Measurements from ENCODE around the gene PCSK4. TPM values are rescaled to one million over a fixed set of nuclear protein-coding genes. Genes with fewer than 3 reads are reported as not detected.

PCSK4 gene
- total and polyA plus RNA-seq, 9 of the 15 experiments (the other 6 are each of a cell fraction or from before 2014, with no cell fraction given) = 0.01 to 9.1 (median 2.1) TPM; not detected in 1

- no peak for TF ChIP-seq MCM7 (IDR thresholded peaks at IDR 0.05)
- TF ChIP-seq RCOR1 (IDR thresholded peaks at IDR 0.05; ENCODE audit: borderline replicate concordance in 1 of 2, low read depth in 2 of 2, low read length in 2 of 2) = peak in 1 of 2 experiments; percentile 78; a peak in 2 of 4 replicates
- no peak; the same call in 1 of the 2 replicates for TF ChIP-seq MTA1 (IDR thresholded peaks at IDR 0.05; ENCODE audit: borderline replicate concordance)
- TF ChIP-seq POLR2G (IDR thresholded peaks at IDR 0.05; ENCODE audit: low read depth, low read length) = peak; percentile 100
- TF ChIP-seq IRF9 (tag; IDR thresholded peaks at IDR 0.05) = no peak
- peak; percentile 91 for TF ChIP-seq GTF2F1 (IDR thresholded peaks at IDR 0.05; ENCODE audit: low read depth, low read length)
- peak; percentile 84 for TF ChIP-seq CTCFL (IDR thresholded peaks at IDR 0.05; ENCODE audit: borderline replicate concordance, insufficient read depth, low read depth, low read length, poor library complexity, severe bottlenecking)
- no peak for TF ChIP-seq ZNF277 (CRISPR knock-in tag; IDR thresholded peaks at IDR 0.05; ENCODE audit: borderline replicate concordance)
- peak; percentile 86; the same call in 1 of the 2 replicates for TF ChIP-seq SRSF1 (IDR thresholded peaks at IDR 0.05; ENCODE audit: low read depth, low read length)
- peak; percentile 86; the same call in 1 of the 2 replicates for TF ChIP-seq PML (IDR thresholded peaks at IDR 0.05; ENCODE audit: low read length)
- 0 out of 2 replicates have a peak, but pooled peaks have one; percentile 35 for TF ChIP-seq DIDO1 (tag; IDR thresholded peaks at IDR 0.05; ENCODE audit: low read depth)
- TF ChIP-seq, protein P1, sequence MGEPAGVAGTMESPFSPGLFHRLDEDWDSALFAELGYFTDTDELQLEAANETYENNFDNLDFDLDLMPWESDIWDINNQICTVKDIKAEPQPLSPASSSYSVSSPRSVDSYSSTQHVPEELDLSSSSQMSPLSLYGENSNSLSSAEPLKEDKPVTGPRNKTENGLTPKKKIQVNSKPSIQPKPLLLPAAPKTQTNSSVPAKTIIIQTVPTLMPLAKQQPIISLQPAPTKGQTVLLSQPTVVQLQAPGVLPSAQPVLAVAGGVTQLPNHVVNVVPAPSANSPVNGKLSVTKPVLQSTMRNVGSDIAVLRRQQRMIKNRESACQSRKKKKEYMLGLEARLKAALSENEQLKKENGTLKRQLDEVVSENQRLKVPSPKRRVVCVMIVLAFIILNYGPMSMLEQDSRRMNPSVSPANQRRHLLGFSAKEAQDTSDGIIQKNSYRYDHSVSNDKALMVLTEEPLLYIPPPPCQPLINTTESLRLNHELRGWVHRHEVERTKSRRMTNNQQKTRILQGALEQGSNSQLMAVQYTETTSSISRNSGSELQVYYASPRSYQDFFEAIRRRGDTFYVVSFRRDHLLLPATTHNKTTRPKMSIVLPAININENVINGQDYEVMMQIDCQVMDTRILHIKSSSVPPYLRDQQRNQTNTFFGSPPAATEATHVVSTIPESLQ (CRISPR knock-in tag; IDR thresholded peaks at IDR 0.05) = no peak
- TF ChIP-seq MTA3 (IDR thresholded peaks at IDR 0.05; ENCODE audit: borderline replicate concordance) = peak; percentile 96
- peak; percentile 86 for TF ChIP-seq MXI1 (IDR thresholded peaks at IDR 0.05; ENCODE audit: low read depth, low read length)
- TF ChIP-seq UBTF (IDR thresholded peaks at IDR 0.05; ENCODE audit: borderline replicate concordance in 1 of 2, low read depth in 2 of 2, low read length in 2 of 2) = peak in 1 of 2 experiments; percentile 56; a peak in 1 of 4 replicates
- peak; percentile 100 for TF ChIP-seq ZZZ3 (IDR thresholded peaks at IDR 0.05)
Observed at GRCh38 chr19:1438035-1438932, 51.9 kb downstream of the PCSK4 start, which contains the start of gene RPS15 (continued).
